Measurements from ENCODE around the gene LRMDA.
"Not testable (repeated sequence)": the region's sequence is repeated elsewhere in the genome, so short reads cannot be mapped to it uniquely, and the experiment has no call there.

The LRMDA gene

GRCh38 chr10:75612904-75613684 is 181.7 kb downstream of the LRMDA start:
- no peak for DNase-seq (ENCODE audit: low read depth in 2 of 2)

GRCh38 chr10:75613685-75614504 is 182.5 kb downstream of the LRMDA start:
- no peak for DNase-seq (ENCODE audit: low read depth in 2 of 2)

- DNase-seq (ENCODE audit: low read depth in 2 of 2): no peak
These were observed 184.7 kb downstream of the LRMDA start for GRCh38 chr10:75616076-75616475.

DNA sequence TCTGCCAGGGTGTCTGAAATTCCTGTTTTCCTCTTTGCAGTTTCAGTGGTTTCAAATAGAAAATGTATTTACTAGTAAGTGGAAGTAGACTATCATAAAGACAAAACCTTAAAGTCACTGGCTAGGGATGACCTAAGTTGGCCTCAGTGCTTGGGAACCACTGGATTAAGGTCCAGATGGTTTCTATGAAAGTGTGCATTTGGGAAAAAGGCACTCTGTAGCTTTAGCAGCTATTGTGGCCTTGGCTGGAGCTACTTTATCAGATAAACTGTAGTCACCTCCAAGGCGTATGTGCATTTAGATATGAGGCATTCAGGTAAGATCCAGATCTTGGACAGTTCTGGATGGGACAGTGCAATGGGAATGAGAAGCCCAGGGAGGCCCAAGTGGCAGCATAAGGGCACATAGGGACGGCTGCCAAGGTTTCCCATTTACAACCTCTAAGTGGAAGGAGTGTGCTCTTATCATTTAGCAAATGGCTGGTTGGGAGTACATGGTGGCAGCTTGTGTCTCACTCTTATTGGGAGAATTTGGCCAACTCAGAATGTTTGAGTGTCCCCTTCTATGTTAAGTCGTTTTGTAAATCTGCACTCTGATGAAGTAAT is 185.6 kb downstream of the LRMDA start:
- DNase-seq (ENCODE audit: low read depth in 2 of 2): no peak

- DNase-seq (ENCODE audit: low read depth in 2 of 2): no peak
These were observed 186.2 kb downstream of the LRMDA start for GRCh38 chr10:75617485-75618155.

DNA sequence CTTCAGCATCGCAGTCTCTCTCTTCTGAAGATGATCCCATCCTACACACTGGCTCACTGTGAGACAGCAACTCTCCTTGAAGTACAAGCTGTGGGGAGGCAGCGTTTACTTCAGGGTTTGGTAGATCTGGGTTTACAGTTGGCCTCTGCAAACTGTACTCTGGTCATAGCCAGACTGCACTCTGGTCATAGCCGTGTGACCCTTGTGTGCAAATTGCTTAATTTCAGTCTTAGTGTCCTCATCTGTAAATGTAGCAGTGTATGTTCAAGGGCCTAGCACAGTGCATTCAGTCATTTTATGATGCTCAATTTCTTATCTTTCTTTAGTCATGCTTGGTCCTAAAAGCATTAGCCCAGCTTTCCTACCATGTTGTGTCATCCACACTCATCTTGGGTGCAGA is 188.2 kb downstream of the LRMDA start:
- no peak for DNase-seq (ENCODE audit: low read depth in 2 of 2)

- DNase-seq (ENCODE audit: low read depth in 2 of 2): no peak
These were observed 188.9 kb downstream of the LRMDA start for GRCh38 chr10:75620356-75620755.

DNA sequence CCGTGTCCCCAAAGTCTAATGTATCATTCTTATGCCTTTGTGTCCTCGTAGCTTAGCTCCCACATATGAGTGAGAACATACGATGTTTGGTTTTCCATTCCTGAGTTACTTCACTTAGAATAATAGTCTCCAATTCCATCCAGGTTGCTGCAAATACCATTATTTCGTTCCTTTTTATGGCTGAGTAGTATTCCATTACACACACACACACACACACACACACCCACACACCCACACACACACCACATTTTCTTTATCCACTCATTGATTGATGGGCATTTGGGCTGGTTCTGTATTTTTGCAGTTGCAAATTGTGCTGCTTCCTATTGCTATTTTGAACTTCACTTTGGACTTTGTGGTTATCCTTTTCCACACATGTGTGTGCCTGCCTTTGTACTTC is 189.6 kb downstream of the LRMDA start:
- not testable (repeated sequence) for DNase-seq (ENCODE audit: low read depth in 2 of 2)

DNA sequence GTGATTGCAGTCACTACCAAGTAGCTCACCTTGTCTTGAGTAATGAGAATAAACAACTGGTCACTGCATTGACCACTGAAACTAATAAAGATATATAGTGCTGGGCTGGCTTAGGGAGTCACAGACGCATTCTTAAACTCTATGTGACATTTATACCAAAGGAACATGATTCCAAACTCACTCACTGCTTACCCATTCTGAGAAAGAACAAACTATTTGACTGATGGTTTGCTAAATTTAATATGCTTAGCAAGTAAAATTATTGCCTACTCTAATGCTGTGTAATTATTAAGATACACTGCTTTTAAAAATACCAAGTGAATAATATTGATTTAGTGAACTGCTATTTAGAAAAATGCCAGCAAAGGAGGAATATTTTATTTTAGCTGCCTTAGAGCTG is 191.1 kb downstream of the LRMDA start:
- DNase-seq (ENCODE audit: low read depth in 2 of 2): no peak

DNA sequence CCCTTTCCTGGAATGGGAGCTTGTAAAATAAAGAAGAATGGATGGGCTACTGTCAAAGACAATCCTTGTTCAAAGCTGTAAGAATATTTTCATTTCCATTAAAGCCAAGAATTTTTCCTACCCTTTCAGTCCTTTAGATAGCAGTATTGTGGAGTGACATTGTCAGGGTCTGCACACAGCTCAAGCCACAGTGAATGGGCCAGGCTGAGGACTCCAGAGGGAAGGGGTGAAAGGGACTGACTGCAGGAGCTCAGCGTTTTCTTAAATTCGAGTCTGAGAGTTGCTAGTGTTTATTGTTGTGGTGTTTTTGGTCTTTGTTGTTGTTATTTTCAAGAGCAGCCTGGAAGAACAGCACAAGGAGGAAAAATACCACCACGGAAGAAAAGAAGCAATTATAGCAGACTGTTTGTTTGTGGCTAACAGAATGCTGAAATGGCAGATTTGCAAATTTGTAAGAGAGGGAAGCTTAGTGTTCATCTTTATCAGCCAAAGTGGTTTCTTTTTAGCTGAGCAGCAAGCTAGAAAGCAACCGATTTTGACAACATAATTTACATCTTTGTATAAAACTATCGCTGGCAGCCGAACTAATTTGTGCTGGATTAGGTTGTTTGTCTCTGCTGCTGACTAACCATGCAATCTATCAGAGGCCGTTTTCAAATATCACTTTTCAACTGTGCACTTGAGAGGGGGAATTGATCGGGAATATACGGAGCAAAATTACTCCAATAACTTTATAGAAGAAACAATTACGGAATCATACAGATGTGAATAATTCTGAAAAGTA is 192.1 kb downstream of the LRMDA start:
- DNase-seq (ENCODE audit: low read depth in 2 of 2): no peak

DNA sequence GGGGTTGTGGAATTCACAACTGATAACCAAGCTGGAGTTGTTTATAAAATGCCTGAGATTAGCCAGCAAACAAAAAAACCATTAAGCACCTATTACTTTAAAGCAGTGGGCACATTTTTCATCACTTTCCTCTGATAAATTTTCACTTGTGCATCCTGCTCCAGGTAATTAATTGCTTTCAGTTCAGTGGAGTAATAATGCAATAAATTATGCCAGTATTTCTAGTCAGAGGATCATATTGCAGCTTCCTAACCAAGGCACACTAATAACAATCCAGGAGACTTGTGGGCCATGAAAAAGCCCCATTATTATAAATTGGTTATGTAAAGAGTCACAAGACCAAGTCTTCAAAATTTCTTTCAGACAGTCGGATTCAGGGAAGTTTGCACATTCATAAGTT is 193.2 kb downstream of the LRMDA start:
- DNase-seq (ENCODE audit: low read depth in 2 of 2): no peak

- no peak for DNase-seq (ENCODE audit: low read depth in 2 of 2)
These were observed 199.3 kb downstream of the LRMDA start for GRCh38 chr10:75630746-75631145.

DNA sequence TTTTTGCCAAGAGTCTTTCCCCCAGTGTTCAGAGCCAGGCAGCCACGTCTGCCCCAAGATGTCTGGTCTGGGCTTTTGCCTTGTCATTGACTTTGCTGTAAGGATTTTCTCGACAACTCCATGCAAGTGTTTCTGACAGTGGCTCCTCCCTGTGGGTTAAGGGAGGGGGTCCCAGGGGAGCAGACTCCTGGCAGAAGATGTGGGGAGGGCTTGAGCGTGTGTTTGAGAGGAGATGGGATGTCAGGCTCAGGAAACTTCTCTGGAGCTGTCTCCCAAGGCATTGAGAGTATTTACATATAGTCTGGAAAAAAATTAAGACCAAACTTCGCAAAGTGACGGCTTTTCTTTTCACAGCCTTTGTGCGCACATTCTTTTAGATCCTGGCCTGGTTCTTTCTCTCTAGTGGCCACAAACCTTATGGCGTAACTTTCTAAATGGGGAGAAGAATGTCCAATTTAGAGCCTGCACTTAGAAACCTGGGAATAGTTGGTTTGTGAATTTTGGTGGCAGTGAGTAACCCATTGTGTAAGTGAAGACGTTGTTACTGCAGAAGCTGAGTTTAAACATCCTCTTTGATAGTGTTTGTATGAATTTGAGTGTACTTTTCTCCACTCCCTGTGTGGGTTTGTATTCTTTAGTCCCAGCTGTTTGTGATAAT is 201.5 kb downstream of the LRMDA start:
- no peak for DNase-seq (ENCODE audit: low read depth in 2 of 2)

GRCh38 chr10:75633568-75633967 is 202.1 kb downstream of the LRMDA start:
- DNase-seq (ENCODE audit: low read depth in 2 of 2): no peak

GRCh38 chr10:75634947-75635346 is 203.5 kb downstream of the LRMDA start:
- no peak for DNase-seq (ENCODE audit: low read depth in 2 of 2)

DNA sequence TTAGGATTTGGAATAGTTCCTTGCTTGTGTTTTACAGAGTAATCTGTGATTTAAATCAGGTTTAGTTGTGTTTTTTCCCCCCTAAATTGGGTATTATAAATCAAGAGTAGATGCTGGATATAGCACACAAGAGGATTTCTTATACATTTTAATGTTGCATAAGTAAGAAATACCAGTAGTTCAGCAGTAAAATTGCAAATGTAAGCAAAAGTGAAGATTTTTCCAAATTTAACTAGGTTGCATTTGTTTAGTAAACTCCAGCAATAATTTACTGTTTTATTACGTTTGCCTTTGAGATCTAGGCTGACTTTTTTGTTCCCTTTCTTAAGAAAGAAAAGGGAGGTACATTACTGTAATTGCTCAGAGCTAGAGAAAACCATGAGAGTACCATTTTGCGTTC is 207.3 kb downstream of the LRMDA start:
- DNase-seq (ENCODE audit: low read depth in 2 of 2): no peak

DNA sequence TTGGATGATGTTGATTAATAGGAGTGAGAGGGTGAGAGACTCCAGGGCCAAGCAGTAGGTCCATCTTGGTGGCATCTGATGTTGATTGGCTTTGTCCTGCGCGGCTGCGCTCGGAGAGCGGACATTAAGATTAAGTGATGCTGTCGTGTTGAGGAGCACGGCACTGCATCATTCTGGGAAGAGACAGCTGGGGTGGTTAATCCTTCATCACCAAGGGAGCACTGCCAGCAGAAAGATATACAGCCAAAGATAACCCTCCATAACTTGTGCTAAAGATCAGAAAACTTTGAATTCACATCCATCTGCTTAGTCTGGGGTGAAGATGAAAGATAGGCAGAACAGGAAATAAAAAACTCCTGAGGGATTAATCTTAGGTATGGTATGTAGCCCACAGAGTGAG is 208.3 kb downstream of the LRMDA start:
- no peak for DNase-seq (ENCODE audit: low read depth in 2 of 2)

DNA sequence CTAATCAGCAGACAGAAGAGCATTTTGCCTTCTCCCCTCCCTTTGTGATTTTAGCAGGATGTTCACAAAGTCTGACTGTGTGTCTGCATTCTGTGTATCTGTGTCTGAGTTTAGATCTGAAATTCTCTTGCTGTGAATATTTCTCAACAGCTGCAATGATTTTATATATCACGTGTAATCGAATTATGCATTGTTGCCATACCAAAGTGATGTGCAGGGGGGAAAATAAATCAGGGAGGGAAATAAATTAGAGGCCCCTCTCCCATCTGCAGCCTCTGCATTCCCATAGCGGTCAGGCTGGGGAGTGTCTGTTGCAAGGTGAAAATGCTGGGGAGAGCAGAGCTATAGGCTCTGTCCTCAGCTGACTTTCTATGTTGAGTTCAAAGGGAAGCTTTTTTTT is 209.0 kb downstream of the LRMDA start:
- no peak for DNase-seq (ENCODE audit: low read depth in 2 of 2)

DNA sequence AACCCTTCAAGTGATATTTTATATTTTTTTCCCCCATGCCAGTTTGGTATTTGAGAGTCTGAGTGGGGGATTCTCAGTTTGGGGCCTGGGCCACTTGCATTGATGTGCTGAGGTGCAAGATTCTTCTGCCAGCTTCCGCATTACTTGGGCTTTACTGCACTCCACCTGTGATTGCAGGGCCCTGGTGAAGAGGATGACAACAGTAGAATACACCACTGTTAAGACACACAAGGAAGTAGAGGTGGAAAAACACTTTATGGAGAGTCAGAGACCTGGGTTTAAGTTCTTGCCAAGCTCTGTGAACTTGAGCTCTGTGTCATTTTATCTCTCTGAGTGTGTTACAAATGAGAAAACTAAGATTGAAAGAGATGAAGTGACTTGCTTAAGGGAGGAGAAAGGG is 209.4 kb downstream of the LRMDA start:
- DNase-seq (ENCODE audit: low read depth in 2 of 2): no peak

DNA sequence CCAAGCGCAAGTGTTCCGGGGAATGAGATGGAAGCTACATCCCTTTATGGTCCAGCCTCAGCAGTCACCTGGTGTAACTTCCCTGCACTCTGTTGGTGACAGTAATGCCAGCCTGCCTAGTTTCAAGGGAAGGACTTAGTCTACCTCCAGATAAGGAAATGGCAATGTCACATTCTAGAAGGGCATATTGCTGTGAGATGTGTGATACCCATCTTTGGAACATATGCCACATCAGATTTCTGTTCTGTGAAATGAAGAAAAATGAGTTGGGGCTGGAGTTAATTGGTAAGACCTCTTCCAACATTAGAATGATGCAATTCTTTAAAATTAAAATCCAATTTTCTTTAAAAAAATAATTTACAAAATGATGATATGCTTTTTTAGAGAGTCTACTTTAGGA is 212.0 kb downstream of the LRMDA start:
- no peak for DNase-seq (ENCODE audit: low read depth in 2 of 2)
